PFSK-1 (cell line): ENCODE measurements around the gene SSNA1.

Source experiments
- REST ChIP-seq, 2 experiments: IDR thresholded peaks; 2 replicates each; pipeline versions ENCODE4 v1.6.1 to v1.8.0; 2011 to 2012; ENCODE audit warnings: low read depth in 2 of 2, low read length in 2 of 2, control low read depth in 1 of 2, inconsistent platforms in 1 of 2, mild to moderate bottlenecking in 1 of 2, moderate library complexity in 1 of 2; ENCODE audit not compliant: insufficient read depth in 1 of 2
- SIN3A ChIP-seq: IDR thresholded peaks from 2 replicates; pipeline ENCODE4 v1.6.1; 2012; ENCODE audit warnings: mild to moderate bottlenecking, low read length, moderate library complexity, borderline replicate concordance; ENCODE audit not compliant: insufficient read depth
- TAF1 ChIP-seq: IDR thresholded peaks from 2 replicates; pipeline ENCODE4 v1.6.1; 2012; ENCODE audit warnings: low read length, control low read depth, borderline replicate concordance; ENCODE audit not compliant: insufficient read depth

GRCh38 chr9:137139468-137140150 lies 48.9 kb upstream of the SSNA1 start:
- TF ChIP-seq REST (IDR thresholded peaks at IDR 0.05; ENCODE audit: insufficient read depth in 1 of 2, low read depth in 2 of 2, low read length in 2 of 2) (no peak), TAF1 (no peak), SIN3A (no peak)
